Heart left ventricle (tissue), 16 donors: Measurements from ENCODE around the gene NBAS. TPM values are rescaled to one million over a fixed set of nuclear protein-coding genes. Genes with fewer than 3 reads are reported as not detected.
"Not testable (repeated sequence)": the region's sequence is repeated elsewhere in the genome, so short reads cannot be mapped to it uniquely, and the experiment has no call there.

ENCODE experiments used
- ATAC-seq, 4 donors: fragments of 200-7000 bp; cut with Tn5 transposase; one replicate each; pipeline ENCODE4 v1.9.1; 2020 to 2022; ENCODE audit warnings: moderate library complexity in 4 of 4, mild to moderate bottlenecking in 3 of 4, moderate number of reproducible peaks in 1 of 4
- DNase-seq, 5 donors: peaks; one replicate each; pipeline ENCODE4 v3.0.0-alpha.2; 2020
- H3K27ac ChIP-seq, 12 donors: fragments of 200-600 bp; sonication (generic) in 4 of 12; one replicate each; pipeline versions ENCODE4 v1.5.0 to v1.8.0; 2016 to 2022; ENCODE audit warnings: mild to moderate bottlenecking in 2 of 12
- H3K27me3 ChIP-seq, 9 donors: fragments of 200-600 bp; sonication (generic) in 2 of 9; one replicate each; pipeline versions ENCODE4 v1.5.1 to v1.8.0; 2016 to 2022; ENCODE audit warnings: mild to moderate bottlenecking in 3 of 9
- H3K36me3 ChIP-seq, 9 donors: fragments of 200-600 bp; sonication (generic) in 2 of 9; one replicate each; pipeline versions ENCODE4 v1.5.0 to v1.8.0; 2018 to 2022; ENCODE audit warnings: mild to moderate bottlenecking in 2 of 9
- H3K4me1 ChIP-seq, 12 donors: fragments of 200-600 bp; sonication (generic) in 4 of 12; one replicate each; pipeline versions ENCODE4 v1.5.0 to v1.8.0; 2016 to 2022; ENCODE audit warnings: mild to moderate bottlenecking in 3 of 12
- H3K4me3 ChIP-seq, 12 donors: fragments of 200-600 bp; sonication (generic) in 4 of 12; one replicate each; pipeline versions ENCODE4 v1.5.0 to v1.8.0; 2017 to 2022; ENCODE audit warnings: mild to moderate bottlenecking in 9 of 12, moderate library complexity in 4 of 12
- H3K9me3 ChIP-seq, 12 donors: fragments of 200-600 bp; sonication (generic) in 4 of 12; one replicate each; pipeline versions ENCODE4 v1.5.0 to v1.8.0; 2016 to 2022; ENCODE audit warnings: mild to moderate bottlenecking in 1 of 12
- CTCF ChIP-seq, 12 donors: fragments of 200-600 bp; sonication (generic) in 4 of 12; IDR thresholded peaks; one replicate each; pipeline versions ENCODE4 v1.5.0 to v1.8.0; 2018 to 2022; ENCODE audit warnings: antibody characterized with exemption in 12 of 12, mild to moderate bottlenecking in 5 of 12
- POLR2A ChIP-seq, 2 donors: fragments of 450-650 bp; IDR thresholded peaks; one replicate each; pipeline ENCODE4 v1.6.1; 2017; ENCODE audit warnings: antibody characterized with exemption in 2 of 2, mild to moderate bottlenecking in 2 of 2, moderate library complexity in 2 of 2
- WGBS, 4 donors: extraction: QIAGEN DNeasy Blood & Tissue Kit in 2 of 4; methylation state at CpG; one replicate each; pipeline versions ENCODE4 v1.1.5 to v1.1.7; 2013 to 2018; 5-methylcytosine and 5-hydroxymethylcytosine counted together
- intact Hi-C, 10 donors: fragments of 100-400 bp; cut with DNase I; formaldehyde crosslinking; loops; one replicate each; pipeline versions ENCODE4 v1.11.1 to v1.14.2; 2022
- polyA plus RNA-seq, 2 donors: library from polyadenylated mRNA; stranded (reverse); fragments of 200-250 nt; gene quantifications; one replicate each; pipeline ENCODE4 v1.2.3, GENCODE V29; 2013
- total RNA-seq, 9 donors: library from RNA; depleted of rRNA in 2 of 9; stranded (reverse); fragments of >200 nt in 2 of 9; fragmentation: NEBNext Ultra II Directional in 3 of 9; extraction: Animal tissue kit (Norgen Biotek cat#: 25700) in 3 of 9; gene quantifications; one replicate each; pipeline versions ENCODE4 v1.1.0 to v1.2.4, GENCODE V29; 2016 to 2023
- donor health status: ischemic (EF 13 %, LVEDD 7.1; RV severe dilation, severe dysfunction).
- donor health status: healthy with polysubstance abuse.
- donor health status: DM: no; HTN: yes; CAD: no.
- donor health status: DM: no; HTN: no; CAD: no.
- donor health status: ischemic (EF 25% LVEDD 6.9; RV normal size, moderate dysfunction).
- donor health status: ischemic (EF 25% LVEDD 5.7; RV mildly dilated, moderate dysfunction).
- donor health status: healthy.
- donor health status: DM: yes; HTN: yes; CAD: no.
- donor health status: ischemic (EF 35%, LVEDD 5.7; RV mildly dilated, moderate dysfunction).
- donor health status: nonischemic (EF 11% LVEDD 7.7; RV severe dilation, severe dysfunction).
- donor health status: DM: yes; HTN: yes; CAD: no.
- donor health status: PGD.
- donor health status: ischemic (EF 29% LVEDD 5.4; RV normal size, mild dysfunction).
- donor health status: nonischemic (EF 23%, LVEDD 6.1; RV moderate dilation, normal function).

NBAS gene
- total and polyA plus RNA-seq, 11 donors = 23.1 to 63.0 (median 50.5) TPM

- intact Hi-C loops = no loop called here
- H3K27ac ChIP-seq = no peak overlapping the region
- H3K27me3 ChIP-seq = no peaks in the 10 kb centered on the region
- no peaks in the 10 kb centered on the region for H3K9me3 ChIP-seq
- H3K36me3 ChIP-seq = peaks cover 0 to 74% (median 56%) of the 10 kb centered on the region in 9 donors
- 90 to 96% (median 94%) methylated on average over 2 of the region's 2 CpGs for WGBS, 4 donors
- ATAC-seq = no peak
- DNase-seq = no peak
- no peak for TF ChIP-seq CTCF (IDR thresholded peaks at IDR 0.05)
- TF ChIP-seq POLR2A (IDR thresholded peaks at IDR 0.05) = no peak
- H3K4me1 ChIP-seq = no peaks in the 10 kb centered on the region
- no peak overlapping the region for H3K4me3 ChIP-seq
Measured at GRCh38 chr2:15506229-15506819, 54.8 kb downstream of the NBAS start.

DNA sequence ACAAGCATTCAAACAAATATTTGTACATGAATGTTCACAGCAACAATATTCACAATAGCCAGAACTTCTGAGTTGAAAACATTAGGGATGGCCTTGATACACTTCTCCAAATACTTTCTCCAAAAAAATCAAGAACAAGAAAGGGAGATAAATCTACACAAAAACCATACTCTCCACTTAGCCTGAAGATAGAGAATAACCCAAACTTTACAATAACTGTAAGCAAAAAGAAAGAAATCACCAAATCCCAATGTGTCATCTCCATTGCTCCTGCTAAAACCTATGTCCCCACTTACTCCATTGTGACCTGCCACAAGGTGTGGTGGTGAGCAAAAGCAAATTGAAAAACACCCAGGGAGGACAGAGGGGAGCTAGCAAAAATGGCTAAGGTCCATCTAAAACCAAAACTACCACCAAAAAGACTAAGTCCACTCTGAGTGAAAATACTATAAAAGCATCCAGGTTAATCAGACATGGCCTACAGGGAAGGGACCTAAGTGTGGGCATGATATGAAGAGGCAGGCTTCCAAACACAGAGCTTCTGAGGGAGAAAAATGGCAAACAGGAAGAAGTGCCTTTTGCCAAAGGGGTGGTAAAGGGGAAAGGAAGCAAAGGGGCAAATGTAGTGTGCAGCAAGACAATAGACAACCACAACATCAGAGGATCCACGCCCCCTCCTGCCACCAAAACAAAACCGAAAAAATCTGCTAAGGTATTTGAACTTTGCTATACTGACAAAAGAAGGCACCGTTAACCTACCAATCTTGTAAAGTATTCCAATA is 56.1 kb downstream of the NBAS start:
- Histone ChIP-seq H3K9me3 (no peaks in the 10 kb centered on the region), H3K27me3 (no peaks in the 10 kb centered on the region), H3K4me3 (no peak overlapping the region), H3K36me3 (peaks cover 0 to 65% (median 44%) of the 10 kb centered on the region in 9 donors), H3K27ac (no peak overlapping the region), H3K4me1 (no peaks in the 10 kb centered on the region)
- intact Hi-C loops = no loop called here
- ATAC-seq = no peak
- TF ChIP-seq POLR2A (IDR thresholded peaks at IDR 0.05) = no peak
- TF ChIP-seq CTCF (IDR thresholded peaks at IDR 0.05) = no peak
- WGBS, 4 donors = 91 to 95% (median 94%) methylated on average over 3 of the region's 3 CpGs
- DNase-seq = no peak

GRCh38 chr2:15499251-15499650 is 61.9 kb downstream of the NBAS start:
- H3K4me1 ChIP-seq, intact Hi-C loops, H3K27me3 ChIP-seq, ATAC-seq, H3K4me3 ChIP-seq, H3K27ac ChIP-seq, DNase-seq: not testable (repeated sequence)
- peaks cover 0 to 40% (median 30%) of the 10 kb centered on the region in 9 donors for H3K36me3 ChIP-seq
- peaks cover 0 to 12% (median 0%) of the 10 kb centered on the region in 12 donors for H3K9me3 ChIP-seq
- 90 to 100% (median 98%) methylated on average over 1 of the region's 1 CpG for WGBS, 4 donors

- DNase-seq = no peak
- TF ChIP-seq CTCF (IDR thresholded peaks at IDR 0.05) = no peak
Measured at GRCh38 chr2:15498554-15498953, 62.6 kb downstream of the NBAS start.

More at GRCh38 chr2:15498554-15498953, 62.6 kb downstream of the NBAS start:
- H3K9me3 ChIP-seq = peaks cover 0 to 12% (median 0%) of the 10 kb centered on the region in 12 donors
- peaks cover 0 to 35% (median 23%) of the 10 kb centered on the region in 9 donors for H3K36me3 ChIP-seq
- H3K27me3 ChIP-seq = no peaks in the 10 kb centered on the region
- 94 to 97% (median 95%) methylated on average over 6 of the region's 6 CpGs for WGBS, 4 donors
- no peaks in the 10 kb centered on the region for H3K4me1 ChIP-seq
- no peak for ATAC-seq
- intact Hi-C loops = no loop called here
- no peak overlapping the region for H3K27ac ChIP-seq
- H3K4me3 ChIP-seq = no peak overlapping the region
